Prostate gland (tissue), 1 donor: ENCODE measurements around the gene PCID2.

Source experiments
- POLR2A ChIP-seq: fragments of 450-650 bp; IDR thresholded peaks from one replicate; pipeline ENCODE4 v1.6.1; 2016; ENCODE audit warnings: antibody characterized with exemption, mild to moderate bottlenecking
- POLR2AphosphoS5 ChIP-seq: sonication (generic); formaldehyde crosslinking; IDR thresholded peaks from one replicate; pipeline ENCODE4 v1.6.1; 2017; ENCODE audit warnings: antibody characterized with exemption

DNA sequence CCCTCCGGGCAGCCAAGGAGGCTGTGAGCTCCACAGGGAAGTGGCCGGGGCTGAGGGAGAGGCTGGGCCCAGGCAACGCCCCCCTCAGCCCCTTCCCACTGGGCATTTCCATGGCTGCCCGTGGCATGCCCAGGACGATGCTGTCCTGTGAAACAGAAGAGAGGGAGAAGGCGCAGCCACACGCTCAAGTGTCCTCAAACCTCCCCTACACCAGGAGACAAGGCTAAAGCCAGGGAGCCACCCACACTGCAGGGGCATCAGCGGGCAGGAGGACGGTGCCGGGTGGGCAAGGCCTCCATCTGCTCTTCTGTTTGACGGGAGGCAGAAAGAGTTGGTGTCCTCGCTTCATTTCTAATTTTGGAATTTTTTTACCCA is 64.2 kb downstream of the PCID2 start:
- no peak for TF ChIP-seq POLR2A
- TF ChIP-seq POLR2AphosphoS5: no peak
